HEK293 (cell line): ENCODE results near the gene ANKRD13D.

Experiments
- TRIM28 ChIP-seq: IDR thresholded peaks from 2 replicates; pipeline ENCODE4 v1.6.1; 2011; ENCODE audit warnings: low read length, control low read depth, borderline replicate concordance
- ZNF10 ChIP-seq: fragments of 450-650 bp; formaldehyde crosslinking; IDR thresholded peaks from 2 replicates; pipeline ENCODE4 v1.5.1; 2017; ENCODE audit warnings: missing biosample characterization, missing genetic modification characterization
- ZNF138 ChIP-seq: fragments of 450-650 bp; formaldehyde crosslinking; IDR thresholded peaks from 2 replicates; pipeline ENCODE4 v1.5.1; 2016; ENCODE audit warnings: missing biosample characterization, missing genetic modification characterization, borderline replicate concordance
- ZNF155 ChIP-seq: fragments of 450-650 bp; formaldehyde crosslinking; IDR thresholded peaks from 2 replicates; pipeline ENCODE4 v1.5.1; 2016; ENCODE audit warnings: missing biosample characterization, missing genetic modification characterization
- ZNF174 ChIP-seq: fragments of 450-650 bp; formaldehyde crosslinking; IDR thresholded peaks from 2 replicates; pipeline ENCODE4 v1.5.0; 2017; ENCODE audit warnings: missing biosample characterization, mild to moderate bottlenecking, missing genetic modification characterization
- ZNF585B ChIP-seq: fragments of 450-650 bp; formaldehyde crosslinking; IDR thresholded peaks from 2 replicates; pipeline ENCODE4 v1.5.1; 2016; ENCODE audit warnings: missing biosample characterization, missing genetic modification characterization
- ZNF626 ChIP-seq: fragments of 450-650 bp; sonication (Bioruptor Pico); formaldehyde crosslinking; IDR thresholded peaks from 2 replicates; pipeline ENCODE4 v1.5.1; 2018; ENCODE audit warnings: missing biosample characterization, missing genetic modification characterization, inconsistent platforms
- TF ChIP-seq, protein P1 (sequence below): fragments of 450-650 bp; formaldehyde crosslinking; IDR thresholded peaks from 2 replicates; pipeline ENCODE4 v1.5.1; 2016; ENCODE audit warnings: missing biosample characterization, missing genetic modification characterization
- TF ChIP-seq, protein P2 (sequence below): fragments of 450-650 bp; formaldehyde crosslinking; IDR thresholded peaks from 2 replicates; pipeline ENCODE4 v1.5.1; 2016; ENCODE audit warnings: missing biosample characterization, missing genetic modification characterization, low read depth

GRCh38 chr11:67287355-67288197 is 1.5 kb upstream of the ANKRD13D start:
- TF ChIP-seq, protein P1, sequence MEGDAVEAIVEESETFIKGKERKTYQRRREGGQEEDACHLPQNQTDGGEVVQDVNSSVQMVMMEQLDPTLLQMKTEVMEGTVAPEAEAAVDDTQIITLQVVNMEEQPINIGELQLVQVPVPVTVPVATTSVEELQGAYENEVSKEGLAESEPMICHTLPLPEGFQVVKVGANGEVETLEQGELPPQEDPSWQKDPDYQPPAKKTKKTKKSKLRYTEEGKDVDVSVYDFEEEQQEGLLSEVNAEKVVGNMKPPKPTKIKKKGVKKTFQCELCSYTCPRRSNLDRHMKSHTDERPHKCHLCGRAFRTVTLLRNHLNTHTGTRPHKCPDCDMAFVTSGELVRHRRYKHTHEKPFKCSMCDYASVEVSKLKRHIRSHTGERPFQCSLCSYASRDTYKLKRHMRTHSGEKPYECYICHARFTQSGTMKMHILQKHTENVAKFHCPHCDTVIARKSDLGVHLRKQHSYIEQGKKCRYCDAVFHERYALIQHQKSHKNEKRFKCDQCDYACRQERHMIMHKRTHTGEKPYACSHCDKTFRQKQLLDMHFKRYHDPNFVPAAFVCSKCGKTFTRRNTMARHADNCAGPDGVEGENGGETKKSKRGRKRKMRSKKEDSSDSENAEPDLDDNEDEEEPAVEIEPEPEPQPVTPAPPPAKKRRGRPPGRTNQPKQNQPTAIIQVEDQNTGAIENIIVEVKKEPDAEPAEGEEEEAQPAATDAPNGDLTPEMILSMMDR, result no peak
- TF ChIP-seq TRIM28 (no peak), ZNF10 (tag by site-specific recombination) (no peak), ZNF174 (no peak), ZNF585B (no peak), ZNF155 (tag by site-specific recombination) (no peak), ZNF626 (tag by site-specific recombination) (no peak), ZNF138 (tag by site-specific recombination) (no peak)
- TF ChIP-seq, protein P2, sequence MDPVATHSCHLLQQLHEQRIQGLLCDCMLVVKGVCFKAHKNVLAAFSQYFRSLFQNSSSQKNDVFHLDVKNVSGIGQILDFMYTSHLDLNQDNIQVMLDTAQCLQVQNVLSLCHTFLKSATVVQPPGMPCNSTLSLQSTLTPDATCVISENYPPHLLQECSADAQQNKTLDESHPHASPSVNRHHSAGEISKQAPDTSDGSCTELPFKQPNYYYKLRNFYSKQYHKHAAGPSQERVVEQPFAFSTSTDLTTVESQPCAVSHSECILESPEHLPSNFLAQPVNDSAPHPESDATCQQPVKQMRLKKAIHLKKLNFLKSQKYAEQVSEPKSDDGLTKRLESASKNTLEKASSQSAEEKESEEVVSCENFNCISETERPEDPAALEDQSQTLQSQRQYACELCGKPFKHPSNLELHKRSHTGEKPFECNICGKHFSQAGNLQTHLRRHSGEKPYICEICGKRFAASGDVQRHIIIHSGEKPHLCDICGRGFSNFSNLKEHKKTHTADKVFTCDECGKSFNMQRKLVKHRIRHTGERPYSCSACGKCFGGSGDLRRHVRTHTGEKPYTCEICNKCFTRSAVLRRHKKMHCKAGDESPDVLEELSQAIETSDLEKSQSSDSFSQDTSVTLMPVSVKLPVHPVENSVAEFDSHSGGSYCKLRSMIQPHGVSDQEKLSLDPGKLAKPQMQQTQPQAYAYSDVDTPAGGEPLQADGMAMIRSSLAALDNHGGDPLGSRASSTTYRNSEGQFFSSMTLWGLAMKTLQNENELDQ (tag by site-specific recombination), result no peak
